Parathyroid adenoma (tissue), 2 donors: ENCODE measurements around the gene DAD1.
A peak's percentile ranks its signal among the peaks of the same experiment; 100 is the strongest.

Experiments used
- H2AFZ ChIP-seq: fragments of 300-600 bp; sonication (generic); one replicate; pipeline ENCODE4 v1.7.0; 2017; ENCODE audit warnings: antibody characterized with exemption, mild to moderate bottlenecking
- H3K27ac ChIP-seq: fragments of 300-600 bp; sonication (generic); one replicate; pipeline ENCODE4 v1.7.0; 2017
- H3K27me3 ChIP-seq: fragments of 300-600 bp; sonication (generic); one replicate; pipeline ENCODE4 v1.7.0; 2017; ENCODE audit warnings: low read length; ENCODE audit not compliant: control insufficient read depth, insufficient read depth
- H3K36me3 ChIP-seq: fragments of 300-600 bp; sonication (generic); one replicate; pipeline ENCODE4 v1.7.0; 2017; ENCODE audit warnings: low read length; ENCODE audit not compliant: control insufficient read depth, insufficient read depth
- H3K4me1 ChIP-seq: fragments of 300-600 bp; sonication (generic); one replicate; pipeline ENCODE4 v1.7.0; 2017; ENCODE audit warnings: control low read depth
- H3K4me2 ChIP-seq: fragments of 300-600 bp; sonication (generic); one replicate; pipeline ENCODE4 v1.7.0; 2017; ENCODE audit warnings: low read length
- H3K4me3 ChIP-seq: fragments of 300-600 bp; sonication (generic); one replicate; pipeline ENCODE4 v1.7.0; 2017; ENCODE audit warnings: low read depth, low read length
- H3K79me2 ChIP-seq: fragments of 300-600 bp; sonication (generic); one replicate; pipeline ENCODE4 v1.7.0; 2017; ENCODE audit warnings: control low read depth
- H3K9ac ChIP-seq: fragments of 300-600 bp; sonication (generic); one replicate; pipeline ENCODE4 v1.7.0; 2017; ENCODE audit warnings: mild to moderate bottlenecking
- H3K9me3 ChIP-seq: fragments of 300-600 bp; sonication (generic); one replicate; pipeline ENCODE4 v1.7.0; 2017; ENCODE audit warnings: low read length; ENCODE audit not compliant: control insufficient read depth
- CTCF ChIP-seq: fragments of 300-600 bp; sonication (generic); IDR thresholded peaks from one replicate; pipeline ENCODE4 v1.7.0; 2017; ENCODE audit warnings: antibody characterized with exemption, mild to moderate bottlenecking
- donor health status: primary hyperparathyroidism.

Gene DAD1

GRCh38 chr14:22614240-22614799 lies 25.3 kb upstream of the DAD1 start:
- Histone ChIP-seq H3K4me2 (peak overlapping the region; percentile 53), H3K4me1 (peaks cover 5% of the 10 kb centered on the region), H3K27ac (no peak overlapping the region), H3K9me3 (no peaks in the 10 kb centered on the region), H2AFZ (peak overlapping the region; percentile 8), H3K36me3 (no peaks in the 10 kb centered on the region), H3K4me3 (peak overlapping the region; percentile 12), H3K27me3 (no peaks in the 10 kb centered on the region), H3K9ac (no peak overlapping the region), H3K79me2 (no peaks in the 10 kb centered on the region)
- TF ChIP-seq CTCF: no peak

- H3K9ac ChIP-seq: no peak overlapping the region
- TF ChIP-seq CTCF: no peak
Measured at GRCh38 chr14:22613736-22614239, 24.8 kb upstream of the DAD1 start.

GRCh38 chr14:22613106-22613695 lies 24.2 kb upstream of the DAD1 start:
- Histone ChIP-seq H3K4me3 (no peak overlapping the region), H2AFZ (no peak overlapping the region), H3K27me3 (no peaks in the 10 kb centered on the region), H3K9me3 (no peaks in the 10 kb centered on the region), H3K4me2 (no peak overlapping the region), H3K36me3 (no peaks in the 10 kb centered on the region), H3K9ac (no peak overlapping the region), H3K79me2 (no peaks in the 10 kb centered on the region), H3K4me1 (peaks cover 5% of the 10 kb centered on the region), H3K27ac (no peak overlapping the region)
- TF ChIP-seq CTCF: no peak

More at GRCh38 chr14:22613736-22614239, 24.8 kb upstream of the DAD1 start:
- no peak overlapping the region for H3K27ac ChIP-seq
- H3K79me2 ChIP-seq: no peaks in the 10 kb centered on the region
- H3K4me1 ChIP-seq: peaks cover 5% of the 10 kb centered on the region
- H3K4me3 ChIP-seq: peak overlapping the region; percentile 12
- H2AFZ ChIP-seq: peak overlapping the region; percentile 8
- no peaks in the 10 kb centered on the region for H3K9me3 ChIP-seq
- no peaks in the 10 kb centered on the region for H3K27me3 ChIP-seq
- H3K4me2 ChIP-seq: peak overlapping the region; percentile 53
- no peaks in the 10 kb centered on the region for H3K36me3 ChIP-seq

GRCh38 chr14:22610931-22611330 lies 21.9 kb upstream of the DAD1 start:
- Histone ChIP-seq H3K27me3 (no peaks in the 10 kb centered on the region), H3K79me2 (no peaks in the 10 kb centered on the region), H3K9ac (no peak overlapping the region), H3K36me3 (no peaks in the 10 kb centered on the region), H3K27ac (no peak overlapping the region), H3K9me3 (no peaks in the 10 kb centered on the region), H2AFZ (no peak overlapping the region), H3K4me2 (no peak overlapping the region), H3K4me3 (no peak overlapping the region), H3K4me1 (peaks cover 5% of the 10 kb centered on the region)
- TF ChIP-seq CTCF: no peak

- no peaks in the 10 kb centered on the region for H3K36me3 ChIP-seq
- no peak overlapping the region for H3K9ac ChIP-seq
- no peak overlapping the region for H2AFZ ChIP-seq
- H3K4me3 ChIP-seq: no peak overlapping the region
- H3K27ac ChIP-seq: no peak overlapping the region
- H3K79me2 ChIP-seq: no peaks in the 10 kb centered on the region
- no peak overlapping the region for H3K4me2 ChIP-seq
- H3K9me3 ChIP-seq: no peaks in the 10 kb centered on the region
- no peaks in the 10 kb centered on the region for H3K4me1 ChIP-seq
- no peaks in the 10 kb centered on the region for H3K27me3 ChIP-seq
- no peak for TF ChIP-seq CTCF
Measured at GRCh38 chr14:22607291-22607690, 18.3 kb upstream of the DAD1 start.
